ENCODE measurements around the gene UGT3A1.
"Not testable (repeated sequence)": the region's sequence is repeated elsewhere in the genome, so short reads cannot be mapped to it uniquely, and the experiment has no call there.

UGT3A1 gene

GRCh38 chr5:35979715-35980114 lies 11.5 kb downstream of the UGT3A1 start:
- DNase-seq: no peak

- DNase-seq: not testable (repeated sequence)
These were observed 14.3 kb downstream of the UGT3A1 start for GRCh38 chr5:35976859-35977258.

- no peak for DNase-seq
These were observed 16.6 kb downstream of the UGT3A1 start for GRCh38 chr5:35974570-35974969.

GRCh38 chr5:35971878-35972210 lies 19.3 kb downstream of the UGT3A1 start:
- DNase-seq: no peak

- DNase-seq: no peak
These were observed 19.9 kb downstream of the UGT3A1 start for GRCh38 chr5:35971186-35971877.

- DNase-seq: no peak
These were observed 27.8 kb downstream of the UGT3A1 start for GRCh38 chr5:35963381-35963843.

GRCh38 chr5:35960328-35960727 lies 30.9 kb downstream of the UGT3A1 start:
- DNase-seq: no peak

- no peak for DNase-seq
These were observed 34.8 kb downstream of the UGT3A1 start for GRCh38 chr5:35956429-35956828.

- DNase-seq: no peak
These were observed 37.0 kb downstream of the UGT3A1 start for GRCh38 chr5:35954175-35954574.

GRCh38 chr5:35947085-35947484 lies 44.1 kb downstream of the UGT3A1 start:
- DNase-seq: no peak

GRCh38 chr5:35939639-35940038 lies 51.6 kb downstream of the UGT3A1 start:
- DNase-seq: no peak

- no peak for DNase-seq
These were observed 52.5 kb downstream of the UGT3A1 start, which contains the start of gene CAPSL for GRCh38 chr5:35938568-35939227. TSS of gene CAPSL (minus strand) at chr5:35938622. CDS start at chr5:35921120, 17,502 bp downstream.

- DNase-seq: peak; percentile 79
These were observed 64.7 kb downstream of the UGT3A1 start for GRCh38 chr5:35926389-35927051.

GRCh38 chr5:35924950-35925722 lies 66.1 kb downstream of the UGT3A1 start:
- peak; percentile 87 for DNase-seq

GRCh38 chr5:35924122-35924949 lies 66.9 kb downstream of the UGT3A1 start:
- DNase-seq: no peak

GRCh38 chr5:35922468-35922867 lies 68.7 kb downstream of the UGT3A1 start:
- no peak for DNase-seq

- DNase-seq: no peak
These were observed 69.3 kb downstream of the UGT3A1 start for GRCh38 chr5:35921930-35922329.

GRCh38 chr5:35920890-35921289 lies 70.3 kb downstream of the UGT3A1 start:
- no peak for DNase-seq

GRCh38 chr5:35919191-35919590 lies 72.0 kb downstream of the UGT3A1 start:
- no peak for DNase-seq

GRCh38 chr5:35908814-35909213 lies 82.4 kb downstream of the UGT3A1 start:
- DNase-seq: no peak

- DNase-seq: no peak
These were observed 83.0 kb downstream of the UGT3A1 start for GRCh38 chr5:35908228-35908627.

- DNase-seq: peak; percentile 19
These were observed 86.6 kb downstream of the UGT3A1 start for GRCh38 chr5:35904443-35905132.

Data from CD4-positive, alpha-beta T cell treated with Interleukin-17A for 1 hour (primary cell).